ENCODE measurements around the gene APLP2.

The APLP2 gene

GRCh38 chr11:130121445-130121978, 51.8 kb downstream of the APLP2 start:
- peak; percentile 37 for DNase-seq

GRCh38 chr11:130122141-130122575, 52.5 kb downstream of the APLP2 start:
- peak; percentile 46 for DNase-seq

- DNase-seq = no peak
Observed at GRCh38 chr11:130123414-130124040, 53.8 kb downstream of the APLP2 start.

GRCh38 chr11:130124096-130124495, 54.4 kb downstream of the APLP2 start:
- no peak for DNase-seq

GRCh38 chr11:130125638-130126037, 55.9 kb downstream of the APLP2 start:
- no peak for DNase-seq

- no peak for DNase-seq
Observed at GRCh38 chr11:130126516-130126915, 56.8 kb downstream of the APLP2 start.

- no peak for DNase-seq
Observed at GRCh38 chr11:130127509-130127908, 57.8 kb downstream of the APLP2 start.

- DNase-seq = no peak
Observed at GRCh38 chr11:130128626-130129025, 58.9 kb downstream of the APLP2 start.

GRCh38 chr11:130129922-130130321, 60.2 kb downstream of the APLP2 start:
- DNase-seq = no peak

- DNase-seq = peak; percentile 57
Observed at GRCh38 chr11:130131961-130132850, 62.5 kb downstream of the APLP2 start.

GRCh38 chr11:130133716-130134115, 64.0 kb downstream of the APLP2 start:
- DNase-seq = no peak

- DNase-seq = no peak
Observed at GRCh38 chr11:130136107-130136506, 66.4 kb downstream of the APLP2 start.

GRCh38 chr11:130137999-130138398, 68.3 kb downstream of the APLP2 start:
- DNase-seq = no peak

GRCh38 chr11:130139401-130139800, 69.7 kb downstream of the APLP2 start:
- DNase-seq = no peak

GRCh38 chr11:130141561-130142341, 72.1 kb downstream of the APLP2 start:
- DNase-seq = no peak

- DNase-seq = no peak
Observed at GRCh38 chr11:130144141-130144540, 74.4 kb downstream of the APLP2 start.

- DNase-seq = no peak
Observed at GRCh38 chr11:130144861-130145281, 75.2 kb downstream of the APLP2 start.

GRCh38 chr11:130145311-130145812, 75.7 kb downstream of the APLP2 start:
- DNase-seq = no peak

- DNase-seq = no peak
Observed at GRCh38 chr11:130145975-130146776, 76.5 kb downstream of the APLP2 start.

GRCh38 chr11:130146796-130147195, 77.1 kb downstream of the APLP2 start:
- DNase-seq = peak; percentile 5

GRCh38 chr11:130148796-130149326, 79.2 kb downstream of the APLP2 start:
- DNase-seq = no peak

- no peak for DNase-seq
Observed at GRCh38 chr11:130150790-130151189, 81.1 kb downstream of the APLP2 start.
